HEK293 (cell line): ENCODE measurements around the gene SH3BGR.

Experiments
- CTCF ChIP-seq: fragments of 450-650 bp; formaldehyde crosslinking; IDR thresholded peaks from 2 replicates; pipeline ENCODE4 v1.5.1; 2016; ENCODE audit warnings: missing biosample characterization, missing genetic modification characterization
- KLF7 ChIP-seq: fragments of 450-650 bp; formaldehyde crosslinking; IDR thresholded peaks from 2 replicates; pipeline ENCODE4 v1.5.1; 2016; ENCODE audit warnings: missing biosample characterization, missing genetic modification characterization, borderline replicate concordance
- SCRT1 ChIP-seq: fragments of 450-650 bp; formaldehyde crosslinking; IDR thresholded peaks from 2 replicates; pipeline ENCODE4 v1.5.1; 2016; ENCODE audit warnings: missing biosample characterization, missing genetic modification characterization, borderline replicate concordance
- ZNF112 ChIP-seq: fragments of 450-650 bp; formaldehyde crosslinking; IDR thresholded peaks from 2 replicates; pipeline ENCODE4 v1.5.0; 2017; ENCODE audit warnings: missing biosample characterization, missing genetic modification characterization
- ZNF324 ChIP-seq: fragments of 450-650 bp; formaldehyde crosslinking; IDR thresholded peaks from 2 replicates; pipeline ENCODE4 v1.5.1; 2016; ENCODE audit warnings: missing biosample characterization, missing genetic modification characterization
- ZSCAN30 ChIP-seq: fragments of 450-650 bp; IDR thresholded peaks from 2 replicates; pipeline ENCODE4 v1.5.1; 2018; ENCODE audit warnings: missing biosample characterization, mild to moderate bottlenecking, missing genetic modification characterization, moderate library complexity

DNA sequence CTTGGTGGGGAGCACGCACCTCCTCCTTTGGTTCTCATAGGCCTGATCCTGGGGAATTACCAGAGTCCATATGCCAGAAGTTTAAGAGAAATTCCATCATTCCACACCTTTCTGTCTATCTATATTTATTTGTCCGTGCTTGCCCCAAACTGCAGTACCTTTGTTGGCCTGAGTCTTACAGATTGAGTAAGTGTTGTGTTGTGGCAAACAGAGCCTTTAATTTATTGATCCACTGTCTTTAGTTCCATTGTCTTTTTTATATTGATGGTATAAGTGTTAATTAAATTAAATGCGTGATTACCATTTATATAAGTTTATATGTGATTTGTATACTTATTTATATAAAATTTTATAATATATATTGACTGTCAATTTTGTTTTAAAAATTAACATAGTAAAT lies 4.9 kb downstream of the SH3BGR start:
- TF ChIP-seq ZSCAN30: no peak
- no peak for TF ChIP-seq ZNF324 (tag by site-specific recombination)
- no peak for TF ChIP-seq SCRT1 (tag by site-specific recombination)
- TF ChIP-seq CTCF: no peak
- no peak for TF ChIP-seq KLF7
- no peak for TF ChIP-seq ZNF112 (tag by site-specific recombination)
